HG03442 (cell line): ENCODE data around the gene FSTL4.
"Not testable (repeated sequence)": the region's sequence is repeated elsewhere in the genome, so short reads cannot be mapped to it uniquely, and the experiment has no call there.

ENCODE experiments used
- ATAC-seq: cut with Tn5 transposase; IDR thresholded peaks from one replicate; pipeline ENCODE4 v1.9.1; 2021; ENCODE audit warnings: mild to moderate bottlenecking, moderate library complexity; ENCODE audit not compliant: unreplicated experiment

FSTL4 gene

DNA sequence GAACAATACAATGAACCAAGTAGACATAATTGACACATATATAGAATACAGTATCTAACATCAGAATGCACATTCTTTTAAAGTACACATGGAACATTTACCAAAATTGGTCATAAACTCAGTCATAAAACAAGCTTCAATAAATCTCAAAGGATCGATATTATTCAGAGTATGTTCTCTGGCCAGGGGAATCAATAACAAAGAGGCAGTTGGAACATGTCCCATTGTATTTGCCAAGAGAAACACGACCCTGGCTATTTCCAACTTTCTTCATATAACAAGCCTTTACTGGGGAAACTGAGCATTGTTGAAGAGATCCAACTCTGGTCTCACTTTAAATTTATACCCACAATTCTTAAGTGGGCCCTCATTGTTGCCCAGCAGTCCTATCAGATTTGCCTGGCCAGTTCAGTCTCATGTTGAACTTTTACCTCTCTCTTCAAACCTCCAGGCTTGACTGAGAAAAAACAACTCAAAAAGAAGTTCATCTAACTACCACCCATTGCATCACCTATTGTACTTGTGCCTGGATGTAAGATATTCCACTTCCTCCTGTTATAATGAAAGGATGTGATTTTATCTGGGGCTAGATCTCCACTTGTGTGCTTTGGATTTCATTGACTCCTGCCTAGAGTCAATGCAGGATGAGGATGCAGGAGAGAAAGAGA is 398.1 kb downstream of the FSTL4 start:
- ATAC-seq, result no peak

DNA sequence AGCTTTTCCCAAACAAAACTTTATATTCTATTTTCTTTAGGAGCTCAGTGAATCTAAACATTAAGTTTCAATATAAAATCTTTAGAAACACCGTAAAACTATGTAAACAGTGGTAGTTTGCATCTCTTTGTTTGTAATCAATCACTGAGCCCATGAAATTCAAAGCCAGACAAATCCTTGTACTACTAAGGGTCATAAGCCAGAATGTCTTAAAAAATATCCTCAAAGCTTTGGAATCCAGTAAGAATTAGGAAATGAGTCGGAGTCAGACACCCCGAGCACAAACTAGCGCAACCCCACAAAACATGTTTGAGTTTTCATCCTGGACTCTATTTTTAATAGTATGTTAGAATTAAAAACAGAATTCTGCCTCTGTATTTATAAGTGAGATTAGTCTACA is 406.7 kb downstream of the FSTL4 start:
- ATAC-seq, result no peak

DNA sequence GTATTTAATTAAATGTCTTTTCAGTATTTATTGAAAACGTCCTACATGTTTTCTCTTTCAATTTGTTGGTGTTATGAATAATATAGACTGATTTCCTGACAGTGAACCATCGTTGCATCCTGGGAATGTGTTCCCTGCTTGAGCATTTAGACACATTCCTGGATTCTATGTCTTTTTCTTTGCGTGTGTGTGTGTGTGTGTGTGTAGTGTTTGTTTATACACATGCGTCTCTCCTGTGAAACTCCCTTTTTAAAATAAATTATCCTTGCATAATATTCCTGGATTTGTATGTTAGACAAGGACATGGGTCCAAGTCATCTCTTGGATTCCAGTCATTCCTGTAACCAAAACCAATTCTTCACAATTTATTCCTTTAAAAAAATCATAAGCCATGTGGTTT is 407.1 kb downstream of the FSTL4 start:
- no peak for ATAC-seq

DNA sequence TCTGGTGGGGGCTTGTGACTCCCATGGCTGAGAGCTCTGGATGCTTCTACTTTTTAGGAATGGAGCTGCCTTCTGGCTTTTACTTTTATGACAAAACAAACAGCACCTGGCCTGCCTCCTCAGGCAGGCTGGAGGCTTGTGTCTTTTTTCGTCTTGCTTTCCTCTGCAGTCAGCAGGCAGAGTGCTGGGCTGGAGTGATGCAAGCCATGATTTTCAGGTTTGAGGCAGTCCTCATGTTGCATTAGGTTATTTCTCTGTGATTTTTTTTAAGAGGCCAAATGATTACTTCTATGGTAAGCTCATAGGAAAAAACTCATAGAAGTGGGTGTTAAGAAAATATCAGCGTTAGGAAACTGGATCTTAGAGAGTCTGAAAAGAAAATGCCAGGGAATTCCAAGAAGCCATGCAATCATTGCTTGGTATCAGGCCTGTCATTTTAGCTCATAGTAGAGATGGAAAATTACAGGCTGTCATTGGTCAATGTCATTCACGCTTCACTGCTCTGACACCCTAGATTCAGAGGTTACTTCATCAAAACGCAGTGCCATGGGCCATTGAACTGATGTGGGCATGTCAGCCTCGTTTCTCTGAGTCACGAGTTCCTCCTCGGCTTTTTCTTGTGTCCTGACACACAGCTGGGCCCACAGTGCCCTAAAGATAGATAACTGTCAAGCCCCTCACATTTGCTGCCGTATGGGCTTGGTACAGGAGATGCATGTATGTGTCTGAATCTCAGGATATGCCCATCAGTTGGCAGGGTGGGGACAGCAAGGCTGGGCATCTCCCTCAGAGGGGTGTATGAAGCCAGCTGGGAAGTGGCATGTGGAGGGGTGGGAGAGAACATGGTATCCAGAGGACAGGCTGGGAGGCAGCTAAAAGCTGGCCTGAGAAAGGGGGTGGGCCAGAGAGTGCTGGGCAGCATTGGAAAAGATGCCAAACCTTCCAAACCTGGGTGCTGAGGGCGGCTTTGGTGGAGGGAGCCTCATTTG is 408.7 kb downstream of the FSTL4 start:
- no peak for ATAC-seq

DNA sequence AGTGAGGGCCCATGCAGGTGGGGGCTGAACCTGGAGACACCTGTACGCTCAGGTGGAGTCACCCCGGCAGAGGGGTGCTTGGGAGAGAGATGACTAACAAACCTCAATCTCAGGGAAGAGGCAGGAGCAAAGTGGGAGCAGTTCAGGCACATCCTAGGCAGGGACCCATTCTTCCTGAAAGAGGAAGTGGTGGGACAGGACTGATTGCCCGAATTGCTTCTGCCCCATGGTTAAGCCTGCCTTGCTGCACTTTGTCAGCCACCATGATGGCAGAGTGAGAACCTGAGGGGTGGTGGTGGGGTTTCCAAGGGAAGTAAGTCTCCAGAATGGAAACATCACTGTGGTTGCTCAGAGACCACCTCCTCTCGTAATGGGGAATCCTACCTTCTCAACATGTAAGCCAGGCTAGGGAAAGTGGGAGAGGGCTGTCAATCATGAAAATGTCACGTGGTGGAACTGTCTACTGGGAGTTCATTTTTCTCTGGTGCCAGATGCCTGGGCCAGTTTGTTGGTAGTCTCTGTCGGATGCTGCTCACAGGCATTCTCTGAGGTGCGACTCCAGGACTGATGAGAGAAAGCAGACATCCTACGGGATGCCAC is 410.2 kb downstream of the FSTL4 start:
- no peak for ATAC-seq

DNA sequence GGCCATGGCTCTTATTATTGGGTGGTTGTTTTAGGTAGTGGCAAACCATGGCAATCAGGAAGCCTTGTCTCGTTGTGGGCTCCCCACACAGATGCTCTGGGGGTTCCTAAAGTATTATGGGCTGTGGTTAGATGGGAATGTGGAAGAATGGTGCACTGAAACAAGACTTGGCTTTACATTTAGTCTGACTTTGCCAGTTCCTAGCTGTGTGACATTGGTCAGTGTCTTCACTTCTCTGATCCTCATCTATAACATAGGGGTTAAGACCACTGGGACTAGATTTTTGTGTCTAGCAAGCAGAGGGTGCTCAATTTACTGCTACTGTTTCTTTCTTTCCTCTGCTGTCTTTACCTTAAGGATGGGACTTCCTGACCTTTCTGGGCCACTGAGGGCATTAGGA is 411.0 kb downstream of the FSTL4 start:
- ATAC-seq, result no peak

DNA sequence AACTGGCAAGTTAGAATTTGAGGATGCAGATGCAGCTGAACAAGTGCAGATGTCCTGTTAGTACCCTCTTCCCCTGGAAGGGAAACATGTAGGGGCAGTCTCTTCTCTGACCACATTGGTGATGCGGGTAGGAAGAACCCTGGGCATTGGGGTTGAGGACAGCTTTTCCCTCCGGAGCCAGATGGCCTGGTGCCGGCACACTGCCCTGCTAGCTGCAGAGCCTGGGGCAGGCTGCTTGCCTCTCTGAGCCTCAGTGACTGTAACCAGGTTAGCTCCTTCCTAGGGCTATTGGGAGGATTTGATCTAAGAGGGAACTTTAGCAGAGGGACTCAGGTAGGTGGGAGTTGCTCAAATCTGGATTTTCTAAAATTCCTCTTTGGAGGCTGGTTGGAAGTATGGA is 412.1 kb downstream of the FSTL4 start:
- ATAC-seq, result no peak

DNA sequence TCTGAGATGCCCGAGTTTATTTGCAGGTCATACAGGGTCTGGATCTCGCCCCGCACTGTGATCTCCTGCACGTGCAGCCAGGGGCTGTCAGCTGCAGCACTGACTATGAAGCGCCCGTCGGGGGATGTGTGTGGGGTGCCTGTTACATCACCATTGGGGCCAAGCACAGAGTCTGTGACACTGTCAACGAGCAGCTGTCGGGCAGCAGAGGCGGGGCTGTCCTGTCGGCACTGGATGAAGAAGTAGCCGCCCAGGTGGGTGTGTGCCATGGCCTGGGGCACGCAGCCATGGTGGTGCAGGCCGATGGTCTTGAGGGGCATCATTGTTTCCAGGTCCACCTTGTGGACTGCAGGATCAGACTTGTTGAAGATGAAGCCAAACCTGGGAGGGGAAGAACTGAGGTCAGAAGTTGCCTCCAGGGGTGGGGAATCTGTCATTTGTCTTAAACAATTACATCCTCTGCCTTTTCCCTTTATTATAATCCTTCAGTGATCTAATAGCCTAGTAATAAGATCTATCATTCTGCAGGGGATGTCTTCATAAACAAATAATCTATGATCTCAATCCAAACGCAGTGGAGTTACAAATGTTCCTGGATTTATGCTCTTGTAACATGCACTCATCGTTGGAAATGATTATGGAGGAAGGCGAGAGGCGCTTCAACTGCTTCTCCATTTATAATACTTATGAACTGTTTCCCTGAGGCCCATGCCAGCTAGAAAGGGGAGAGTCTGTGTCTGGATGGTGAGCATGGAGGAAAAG is 412.7 kb downstream of the FSTL4 start:
- ATAC-seq, result no peak

DNA sequence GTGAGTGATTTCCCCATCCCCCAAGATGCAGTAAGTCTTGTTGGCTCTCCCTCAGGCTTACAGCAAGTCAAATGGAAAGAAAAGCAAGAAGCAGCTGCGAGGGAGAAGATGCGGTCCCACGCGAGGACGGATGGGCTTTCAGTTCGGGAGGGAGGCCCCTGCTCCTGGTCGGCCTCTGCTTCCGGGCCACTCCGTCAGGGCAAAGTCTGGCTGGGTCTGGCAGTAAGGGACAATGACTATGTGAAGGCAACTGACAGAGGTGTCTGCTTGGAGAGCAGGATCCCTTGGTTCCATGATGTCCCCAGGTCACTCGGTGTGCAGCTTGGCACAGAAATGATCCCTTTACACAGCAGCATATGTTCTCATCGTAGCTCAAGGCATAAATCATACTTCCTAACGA is 413.8 kb downstream of the FSTL4 start:
- no peak for ATAC-seq

DNA sequence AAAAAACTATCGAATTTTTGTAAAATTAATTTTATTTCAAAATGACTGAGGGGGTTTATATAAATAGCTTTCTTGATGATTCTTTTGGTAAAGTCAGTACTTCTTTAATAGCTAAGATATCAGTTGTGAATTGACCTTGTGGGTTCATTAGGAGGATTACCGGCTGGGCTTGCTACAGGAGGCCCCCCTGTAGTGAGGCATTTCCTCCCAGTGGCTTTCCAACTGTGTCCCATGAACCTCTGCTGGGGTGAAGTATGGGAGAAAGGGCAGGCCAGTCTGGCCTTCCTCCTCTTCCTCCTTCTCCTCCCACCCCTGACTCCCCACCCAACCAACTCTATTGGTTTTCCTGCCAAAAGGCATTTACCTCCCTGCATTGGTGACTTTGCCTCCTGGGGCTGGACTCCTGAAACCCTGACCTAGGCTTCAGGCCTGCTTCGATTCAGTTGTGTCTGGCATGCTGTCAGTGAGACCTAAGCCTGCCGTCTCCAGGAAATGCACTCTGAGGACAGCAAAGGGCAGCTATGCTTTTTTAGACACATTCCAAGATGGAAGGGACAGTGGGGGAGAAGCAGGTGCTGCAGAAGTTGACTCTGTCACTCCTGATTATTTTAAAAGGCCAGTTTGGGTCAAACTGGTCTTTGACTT is 415.8 kb downstream of the FSTL4 start:
- ATAC-seq, result no peak

DNA sequence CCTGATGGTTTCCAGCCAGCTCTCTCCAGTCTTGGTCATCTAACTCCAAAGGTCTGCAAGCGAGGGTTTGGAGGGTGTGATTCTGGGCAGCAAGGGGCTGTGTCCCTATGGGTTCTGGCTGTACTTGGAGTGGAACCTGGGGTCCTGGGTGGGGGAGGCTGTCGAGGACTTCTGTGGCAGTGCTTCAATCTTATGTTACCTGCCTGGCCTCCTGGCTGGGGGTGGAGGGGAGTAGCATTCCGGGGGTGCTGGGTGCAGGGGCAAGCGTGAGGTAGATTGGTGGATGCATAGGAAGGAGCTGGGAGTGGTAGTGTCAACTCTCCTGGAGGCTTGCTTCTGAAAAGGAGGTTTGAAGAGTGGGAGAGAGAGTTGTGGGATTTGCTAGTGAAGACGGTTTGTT is 417.1 kb downstream of the FSTL4 start:
- no peak for ATAC-seq

DNA sequence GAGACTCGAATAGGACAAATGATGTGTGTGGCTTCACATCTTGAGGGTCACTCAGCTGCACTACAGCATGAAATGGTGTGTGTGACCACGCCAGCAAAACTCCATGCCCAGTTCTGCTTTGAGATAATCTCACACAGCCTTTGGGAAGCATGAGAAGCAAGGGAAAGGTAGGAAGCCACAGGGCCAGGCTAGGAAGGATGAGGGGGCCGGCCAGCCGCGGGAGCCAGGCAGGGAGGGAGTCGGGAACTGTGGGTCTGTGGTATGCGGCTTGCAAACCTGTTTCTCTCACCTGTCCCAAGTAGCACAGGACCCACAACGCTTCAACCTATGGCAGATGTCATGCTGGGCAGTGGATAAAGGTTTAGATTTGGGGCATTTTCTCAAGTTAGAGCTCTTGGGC is 418.5 kb downstream of the FSTL4 start:
- no peak for ATAC-seq

DNA sequence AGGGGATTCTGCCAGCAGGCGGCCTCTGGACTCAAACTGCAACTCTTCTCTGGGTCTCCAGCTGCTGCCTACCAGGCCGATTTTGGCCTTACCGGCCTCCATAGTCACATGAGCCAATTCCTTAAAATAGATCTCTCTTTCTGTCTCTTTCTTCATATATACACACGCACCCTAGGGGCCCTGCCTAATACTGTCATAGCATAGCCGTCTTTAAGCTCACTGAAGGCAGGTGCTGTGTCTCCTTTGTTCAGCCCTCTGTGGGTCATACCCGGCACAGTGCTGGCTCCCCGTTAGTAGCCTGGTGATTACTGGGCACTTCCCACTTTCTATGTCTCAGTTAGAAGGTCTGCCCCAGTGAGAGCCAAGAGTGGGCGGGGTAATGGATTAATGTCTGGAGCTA is 419.6 kb downstream of the FSTL4 start:
- ATAC-seq, result no peak

DNA sequence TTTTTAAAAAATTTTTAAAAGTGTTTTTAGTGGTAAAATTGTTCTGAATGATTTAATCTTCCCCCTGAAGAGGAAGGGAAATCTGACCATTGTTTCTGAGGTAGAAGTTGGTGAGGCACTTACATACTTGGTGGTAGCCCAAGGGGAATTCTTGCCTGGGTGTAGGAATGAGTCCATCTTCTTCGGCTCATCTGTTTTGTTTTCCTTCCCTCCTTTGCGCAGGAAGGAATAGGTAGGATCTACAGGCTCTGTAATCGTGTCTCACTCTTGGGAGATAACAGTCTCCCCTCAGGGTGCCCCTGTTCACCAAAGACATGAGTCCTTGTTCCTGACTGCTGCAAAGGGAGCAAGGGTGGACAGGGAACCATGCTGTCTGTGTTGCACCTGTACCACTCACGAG is 422.5 kb downstream of the FSTL4 start:
- ATAC-seq, result no peak

DNA sequence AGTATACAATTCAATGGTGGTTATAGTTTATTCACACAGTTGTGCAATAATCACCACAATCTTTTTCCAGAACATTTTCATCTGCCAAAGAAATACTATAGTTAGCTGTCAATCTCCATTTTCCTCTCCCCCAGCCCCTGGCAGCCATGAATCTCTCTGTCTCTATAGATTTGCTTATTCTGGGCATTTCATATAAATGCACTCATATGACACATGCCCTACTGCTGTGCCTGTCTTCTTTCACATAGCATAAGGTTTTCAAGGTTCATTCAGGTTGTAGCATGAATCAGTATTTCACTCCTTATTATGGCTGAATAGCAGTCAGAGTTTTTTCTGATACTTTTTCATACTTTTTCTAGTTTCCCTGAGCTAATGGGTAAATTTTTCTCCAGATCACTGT is 432.9 kb downstream of the FSTL4 start:
- no peak for ATAC-seq

DNA sequence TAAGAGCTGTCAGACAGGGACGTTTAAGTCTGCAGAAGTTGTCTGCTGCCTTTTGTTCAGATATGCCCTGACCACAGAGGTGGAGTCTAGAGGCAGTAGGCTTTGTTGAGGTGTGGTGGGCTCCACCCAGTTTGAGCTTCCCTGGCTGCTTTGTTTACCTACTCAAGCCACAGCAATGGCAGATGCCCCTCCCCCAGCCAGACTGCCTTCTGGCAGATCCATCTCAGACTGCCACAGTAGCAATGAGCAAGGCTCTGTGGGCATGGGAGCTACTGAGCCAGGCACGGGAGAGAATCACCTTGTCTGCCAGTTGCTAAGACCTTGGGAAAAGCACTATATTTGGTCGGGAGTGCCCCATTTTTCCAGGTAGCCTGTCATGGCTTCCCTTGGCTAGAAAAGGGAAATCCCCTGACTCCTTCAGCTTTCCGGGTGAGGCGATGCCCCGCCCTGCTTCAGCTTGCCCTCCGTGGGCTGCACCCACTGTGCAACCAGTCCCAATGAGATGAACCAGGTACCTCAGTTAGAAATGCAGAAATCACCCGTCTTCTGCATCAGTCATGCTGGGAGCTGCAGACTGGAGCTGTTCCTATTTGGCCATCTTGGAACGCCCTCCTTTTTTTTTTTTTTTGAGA is 441.5 kb downstream of the FSTL4 start:
- not testable (repeated sequence) for ATAC-seq

DNA sequence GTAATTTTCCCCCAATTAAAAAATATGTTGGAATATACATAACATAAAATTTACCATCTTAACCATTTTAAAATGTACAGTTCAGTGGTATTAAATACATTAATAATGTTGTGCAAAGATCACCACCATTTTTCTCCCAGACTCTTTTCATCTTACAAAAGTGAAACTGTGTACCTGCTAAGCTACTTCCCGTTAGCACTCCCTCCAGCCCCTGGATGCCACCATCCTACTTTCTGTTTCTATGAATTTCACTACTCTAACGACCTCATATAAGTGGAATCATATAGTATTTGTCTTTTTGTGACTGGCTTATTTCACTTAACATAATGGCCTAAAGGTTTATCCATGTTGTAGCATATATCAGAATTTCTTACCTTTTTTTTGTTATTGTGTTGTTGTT is 447.6 kb downstream of the FSTL4 start:
- ATAC-seq, result no peak

DNA sequence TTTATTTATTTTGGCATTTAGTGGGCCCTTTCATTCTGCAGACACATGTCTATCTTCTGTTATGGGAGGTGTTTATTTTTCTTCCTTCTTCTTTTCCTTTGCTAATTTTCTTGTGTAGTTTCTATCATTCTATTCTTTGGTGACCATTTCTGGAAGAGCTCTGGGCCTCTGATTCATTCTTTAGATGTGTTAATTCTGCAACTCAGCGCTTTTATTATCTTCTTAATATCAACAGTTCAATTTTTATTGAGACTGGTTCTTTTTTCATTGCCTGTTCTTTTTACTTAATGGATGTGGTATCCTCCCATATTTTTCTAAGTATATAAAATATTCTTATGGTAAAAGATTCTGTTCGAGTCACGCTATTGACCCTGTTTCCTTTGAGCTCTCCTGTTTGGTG is 448.5 kb downstream of the FSTL4 start:
- no peak for ATAC-seq

DNA sequence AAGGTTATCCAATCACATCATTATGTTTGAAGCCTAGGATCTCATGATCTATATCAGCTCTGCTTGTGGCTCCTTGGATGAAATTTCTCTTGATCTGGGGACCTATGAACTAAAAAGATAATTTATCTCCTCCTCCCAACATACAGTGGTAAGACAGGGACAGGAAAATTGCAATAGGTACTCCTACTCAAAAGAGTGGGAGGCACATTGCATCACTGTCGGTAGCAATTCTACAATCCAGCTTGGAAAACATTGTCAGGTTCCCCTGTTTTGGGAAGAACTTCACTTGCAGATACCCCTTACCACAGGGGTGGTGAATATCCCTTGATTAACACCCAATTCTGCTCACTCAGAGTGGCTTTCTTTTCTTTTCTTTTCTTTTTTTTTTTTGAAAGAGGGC is 452.8 kb downstream of the FSTL4 start:
- no peak for ATAC-seq

DNA sequence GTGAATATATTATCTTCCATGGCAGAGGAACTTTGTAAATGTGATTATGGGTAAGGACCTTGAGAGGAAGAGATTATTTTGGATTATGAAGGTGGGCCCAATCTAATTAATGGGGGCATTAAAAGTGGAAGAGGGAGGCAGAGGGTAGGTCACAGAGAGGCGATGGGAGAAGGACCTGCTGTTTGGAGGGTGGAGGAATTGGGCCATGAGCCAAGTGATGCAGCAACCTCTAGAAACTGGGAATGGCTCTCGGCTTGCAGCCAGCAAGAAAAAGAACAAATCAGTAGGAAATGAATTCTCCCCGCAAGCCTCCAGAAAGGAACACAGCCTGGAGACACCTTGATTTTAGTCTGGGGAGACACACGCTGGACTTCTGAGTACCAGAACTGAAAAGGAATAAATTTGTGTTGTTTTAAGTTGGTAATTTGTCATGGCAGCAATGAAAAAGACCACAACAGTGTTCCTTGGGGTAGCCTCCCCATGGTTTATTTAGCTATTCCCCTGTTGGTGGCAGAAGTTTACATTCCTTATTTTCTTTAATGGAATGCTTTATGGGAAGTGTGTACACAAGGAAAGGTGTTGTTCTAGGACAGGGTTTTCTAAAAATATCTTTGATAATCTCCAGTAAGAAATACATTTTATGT is 456.9 kb downstream of the FSTL4 start:
- ATAC-seq, result no peak
